Breast epithelium (tissue), 4 donors: ENCODE data around the gene TSNAX. TPM values are rescaled to one million over a fixed set of nuclear protein-coding genes. Genes with fewer than 3 reads are reported as not detected.

Experiments used
- DNase-seq, 2 donors: peaks; one replicate each; pipeline ENCODE4 v3.0.0-alpha.2; 2019; ENCODE audit warnings: low spot score in 2 of 2
- H3K27ac ChIP-seq, 2 donors: fragments of 200-600 bp; sonication (generic) in 1 of 2; one replicate each; pipeline ENCODE4 v1.5.1; 2016 to 2019; ENCODE audit warnings: mild to moderate bottlenecking in 1 of 2
- H3K27me3 ChIP-seq, 2 donors: fragments of 200-600 bp; sonication (generic) in 1 of 2; one replicate each; pipeline versions ENCODE4 v1.5.1 to v1.6.0; 2017 to 2019; ENCODE audit warnings: control low read depth in 1 of 2, mild to moderate bottlenecking in 1 of 2
- H3K36me3 ChIP-seq: fragments of 200-600 bp; one replicate; pipeline ENCODE4 v1.5.1; 2019
- H3K4me1 ChIP-seq, 2 donors: fragments of 200-600 bp; sonication (generic); one replicate each; pipeline ENCODE4 v1.5.1; 2016 to 2019; ENCODE audit warnings: control low read depth in 1 of 2
- H3K4me3 ChIP-seq, 3 donors: fragments of 200-600 bp; sonication (generic); 1 replicate in 2 of 3; 2 replicates in 1 of 3; pipeline ENCODE4 v1.5.1; 2016 to 2019; ENCODE audit warnings: mild to moderate bottlenecking in 3 of 3, moderate library complexity in 2 of 3
- H3K9me3 ChIP-seq, 2 donors: fragments of 200-600 bp; sonication (generic) in 1 of 2; one replicate each; pipeline ENCODE4 v1.5.1; 2016 to 2019; ENCODE audit warnings: control low read depth in 1 of 2
- CTCF ChIP-seq, 3 donors: fragments of 450-650 bp; IDR thresholded peaks; one replicate each; pipeline ENCODE4 v1.5.1; 2016 to 2017; ENCODE audit warnings: antibody characterized with exemption in 3 of 3, mild to moderate bottlenecking in 3 of 3, moderate library complexity in 3 of 3
- POLR2A ChIP-seq: fragments of 450-650 bp; IDR thresholded peaks from one replicate; pipeline ENCODE4 v1.6.1; 2016; ENCODE audit warnings: antibody characterized with exemption, mild to moderate bottlenecking, moderate library complexity
- POLR2AphosphoS5 ChIP-seq, 3 donors: sonication (generic); formaldehyde crosslinking; IDR thresholded peaks; one replicate each; pipeline ENCODE4 v1.6.1; 2017; ENCODE audit warnings: antibody characterized with exemption in 3 of 3
- intact Hi-C: fragments of 100-400 bp; cut with DNase I; formaldehyde crosslinking; loops from one replicate; pipeline ENCODE4 v1.15.1; 2023; ENCODE audit warnings: low total_unique reads
- total RNA-seq, 3 donors: library from RNA; depleted of rRNA; stranded (reverse); fragments of >200 nt; gene quantifications; one replicate each; pipeline ENCODE4 v1.1.0, GENCODE V29; 2016

TSNAX gene, protein sequence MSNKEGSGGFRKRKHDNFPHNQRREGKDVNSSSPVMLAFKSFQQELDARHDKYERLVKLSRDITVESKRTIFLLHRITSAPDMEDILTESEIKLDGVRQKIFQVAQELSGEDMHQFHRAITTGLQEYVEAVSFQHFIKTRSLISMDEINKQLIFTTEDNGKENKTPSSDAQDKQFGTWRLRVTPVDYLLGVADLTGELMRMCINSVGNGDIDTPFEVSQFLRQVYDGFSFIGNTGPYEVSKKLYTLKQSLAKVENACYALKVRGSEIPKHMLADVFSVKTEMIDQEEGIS
- 10 to 100 TPM; 26.9 to 35.6 (median 28.2) TPM for total RNA-seq

GRCh38 chr1:231528172-231529029 lies at the start of gene TSNAX:
Gene TSNAX (plus strand): TSS chr1:231528669. CDS start chr1:231528811, 142 bp downstream.
- peak; percentile 83 to 85 for DNase-seq
- peak; percentile 82 for TF ChIP-seq POLR2A
- peak in 1 of 3 donors; percentile 6 for TF ChIP-seq CTCF (IDR thresholded peaks at IDR 0.05)
- TF ChIP-seq POLR2AphosphoS5 (IDR thresholded peaks at IDR 0.05): peak; percentile 88 to 95 (median 93)
- H3K36me3 ChIP-seq: no peaks in the 10 kb centered on the region
- intact Hi-C loops: no loop called here
- H3K4me1 ChIP-seq: no peaks in the 10 kb centered on the region
- H3K9me3 ChIP-seq: no peaks in the 10 kb centered on the region
- peak within 1 kb of the TSS; percentile 75 to 81 (median 77) for H3K4me3 ChIP-seq
- H3K27me3 ChIP-seq: no peaks in the 10 kb centered on the region
- peak within 1 kb of the TSS; percentile 89 to 94 for H3K27ac ChIP-seq

- no peak for TF ChIP-seq POLR2A
- TF ChIP-seq POLR2AphosphoS5 (IDR thresholded peaks at IDR 0.05): no peak
- TF ChIP-seq CTCF (IDR thresholded peaks at IDR 0.05): no peak
- no peaks in the 10 kb centered on the region for H3K9me3 ChIP-seq
- DNase-seq: no peak
- no peaks in the 10 kb centered on the region for H3K36me3 ChIP-seq
- no peak overlapping the region for H3K4me3 ChIP-seq
- no peak overlapping the region for H3K27ac ChIP-seq
- intact Hi-C loops: loop anchor here (10.0 kb wide), 1 partner anchor 846 kb away; no protein-coding TSS in a partner anchor
- H3K27me3 ChIP-seq: no peaks in the 10 kb centered on the region
- no peaks in the 10 kb centered on the region for H3K4me1 ChIP-seq
Measured at GRCh38 chr1:231478811-231479210, 49.7 kb upstream of the TSNAX start.

DNA sequence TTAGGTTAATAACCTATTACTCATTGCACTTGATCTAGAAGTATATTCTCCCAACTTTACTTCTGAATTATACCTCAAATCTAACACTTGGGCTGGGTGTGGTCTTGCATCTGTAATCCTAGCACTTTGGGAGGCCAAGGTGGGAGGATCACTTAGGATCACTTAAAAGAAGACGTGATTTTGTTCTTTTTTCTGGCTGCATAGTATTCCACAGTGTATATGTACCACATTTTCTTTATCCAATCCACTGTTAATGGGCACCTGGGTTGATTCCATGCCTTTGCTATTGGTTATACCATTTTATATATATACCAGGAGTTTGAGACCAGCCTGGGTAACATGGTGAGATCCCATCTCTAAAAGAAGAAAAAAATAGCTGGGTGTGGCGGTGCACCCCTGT lies 48.5 kb upstream of the TSNAX start:
- Histone ChIP-seq H3K9me3 (no peaks in the 10 kb centered on the region), H3K4me3 (no peak overlapping the region), H3K4me1 (no peaks in the 10 kb centered on the region), H3K36me3 (no peaks in the 10 kb centered on the region), H3K27ac (no peak overlapping the region), H3K27me3 (no peaks in the 10 kb centered on the region)
- TF ChIP-seq CTCF (IDR thresholded peaks at IDR 0.05) (no peak), POLR2A (no peak), POLR2AphosphoS5 (IDR thresholded peaks at IDR 0.05) (no peak)
- intact Hi-C loops: no loop called here
- DNase-seq: no peak

DNA sequence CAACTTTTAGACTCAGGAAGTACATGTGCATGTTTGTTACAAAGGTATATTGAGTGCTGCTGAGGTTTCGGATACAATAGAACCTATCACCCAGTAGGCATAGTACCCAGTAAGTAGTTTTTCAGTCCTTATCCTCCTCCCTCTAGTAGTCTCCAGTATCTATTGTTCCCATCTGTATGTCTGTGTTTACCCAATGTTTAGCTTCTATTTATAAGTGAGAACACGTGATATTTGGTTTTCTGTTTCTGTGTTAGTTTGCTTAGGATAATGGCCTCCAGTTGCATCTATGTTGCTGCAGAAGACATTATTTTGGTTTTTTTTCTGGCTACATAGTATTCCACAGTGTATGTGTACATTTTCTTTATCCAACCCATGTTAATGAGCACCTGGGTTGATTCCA lies 47.2 kb upstream of the TSNAX start:
- Histone ChIP-seq H3K27ac (no peak overlapping the region), H3K27me3 (no peaks in the 10 kb centered on the region), H3K4me1 (no peaks in the 10 kb centered on the region), H3K36me3 (no peaks in the 10 kb centered on the region), H3K9me3 (no peaks in the 10 kb centered on the region), H3K4me3 (no peak overlapping the region)
- intact Hi-C loops: no loop called here
- no peak for TF ChIP-seq CTCF (IDR thresholded peaks at IDR 0.05)
- TF ChIP-seq POLR2AphosphoS5 (IDR thresholded peaks at IDR 0.05): no peak
- TF ChIP-seq POLR2A: no peak
- no peak for DNase-seq
